CD4-positive, alpha-beta T cell (primary cell): ENCODE data around the gene MUC6. TPM values are rescaled to one million over a fixed set of nuclear protein-coding genes. Genes with fewer than 3 reads are reported as not detected.

Experiments used
- ATAC-seq: fragments of 200-7000 bp; cut with Tn5 transposase; one replicate; pipeline ENCODE4 v1.10.0; 2022; ENCODE audit warnings: mild to moderate bottlenecking; ENCODE audit not compliant: poor library complexity
- CTCF ChIA-PET: fragments of 350-600 bp; sonication (Branson Sonifier 250); formaldehyde crosslinking; loops from one replicate; lab custom pipeline; 2021; ENCODE audit warnings: antibody characterized with exemption, inconsistent platforms; lab: Charles Lee
- POLR2A ChIA-PET: fragments of 350-600 bp; sonication (Branson Sonifier 250); formaldehyde crosslinking; loops from one replicate; lab custom pipeline; 2021; ENCODE audit warnings: antibody characterized with exemption, inconsistent platforms; lab: Charles Lee
- DNase-seq, 14 experiments: peaks; one replicate each; pipeline ENCODE4 v3.0.0-alpha.2; 2013 to 2020; ENCODE audit warnings: mixed read lengths in 2 of 14
- H3K27ac ChIP-seq, 2 donors: one replicate each; pipeline versions ENCODE4 v1.5.1 to v1.7.0; 2013; ENCODE audit warnings: low read length in 2 of 2, low read depth in 1 of 2, mild to moderate bottlenecking in 1 of 2
- H3K27me3 ChIP-seq, 2 experiments: 1 replicate in 1 of 2; 2 replicates in 1 of 2; pipeline versions ENCODE4 v1.6.1 to v1.7.0; 2013; ENCODE audit warnings: low read length in 2 of 2, control low read depth in 1 of 2, mild to moderate bottlenecking in 1 of 2, moderate library complexity in 1 of 2; ENCODE audit not compliant: insufficient read depth in 2 of 2, control insufficient read depth in 1 of 2
- H3K36me3 ChIP-seq: one replicate; pipeline ENCODE4 v1.6.1; 2013; ENCODE audit warnings: low read length, control low read depth; ENCODE audit not compliant: insufficient read depth
- H3K4me1 ChIP-seq: one replicate; pipeline ENCODE4 v1.6.1; 2013; ENCODE audit warnings: low read length, control low read depth; ENCODE audit not compliant: insufficient read depth
- H3K4me3 ChIP-seq: one replicate; pipeline ENCODE4 v1.5.1; 2013; ENCODE audit warnings: mild to moderate bottlenecking, low read length, moderate library complexity
- H3K9me3 ChIP-seq, 2 experiments: 1 replicate in 1 of 2; 2 replicates in 1 of 2; pipeline versions ENCODE4 v1.6.1 to v1.7.0; 2013; ENCODE audit warnings: low read length in 2 of 2, mild to moderate bottlenecking in 2 of 2, control low read depth in 1 of 2, moderate library complexity in 1 of 2; ENCODE audit not compliant: control insufficient read depth in 1 of 2, insufficient read depth in 1 of 2
- H3K27ac Mint-ChIP-seq: one replicate; pipeline ENCODE4 v1.8.0; 2020; ENCODE audit warnings: mixed read lengths
- H3K27me3 Mint-ChIP-seq: one replicate; pipeline ENCODE4 v1.8.0; 2021; ENCODE audit warnings: mixed read lengths
- H3K36me3 Mint-ChIP-seq: one replicate; pipeline ENCODE4 v1.8.0; 2021; ENCODE audit warnings: low read depth, mixed read lengths
- H3K4me1 Mint-ChIP-seq: one replicate; pipeline ENCODE4 v1.8.0; 2021; ENCODE audit warnings: low read depth, mixed read lengths
- H3K4me3 Mint-ChIP-seq: one replicate; pipeline ENCODE4 v1.8.0; 2020; ENCODE audit warnings: mild to moderate bottlenecking, mixed read lengths
- H3K9me3 Mint-ChIP-seq: one replicate; pipeline ENCODE4 v1.8.0; 2020; ENCODE audit warnings: mixed read lengths
- CTCF ChIP-seq: fragments of 200-600 bp; IDR thresholded peaks from one replicate; pipeline ENCODE4 v1.8.0; 2022; ENCODE audit warnings: antibody characterized with exemption, mild to moderate bottlenecking
- intact Hi-C, 2 experiments: fragments of 100-400 bp; cut with DNase I in 1 of 2; cut with micrococcal nuclease in 1 of 2; formaldehyde crosslinking; loops; one replicate each; pipeline versions ENCODE4 v1.15.1 to v1.9.0; 2023 to 2025; cut with DNase I, micrococcal nuclease
- total RNA-seq, 174 experiments: library from RNA in 2 of 174; stranded (reverse) in 2 of 174; gene quantifications; one replicate each; pipeline ENCODE4 v1.2.3 and lab custom pipeline; 2021 to 2026

Gene MUC6
- total RNA-seq, 2 experiments from 2014 or later, result not detected

GRCh38 chr11:1053121-1053901 lies 16.8 kb upstream of the MUC6 start:
- H3K9me3 ChIP-seq, result no peaks in the 10 kb centered on the region
- Mint-ChIP-seq H3K4me1 (no peaks in the 10 kb centered on the region), H3K27ac (no peak overlapping the region), H3K9me3 (no peaks in the 10 kb centered on the region), H3K4me3 (no peak overlapping the region), H3K27me3 (peaks cover 4% of the 10 kb centered on the region), H3K36me3 (no peaks in the 10 kb centered on the region)
- no peak for TF ChIP-seq CTCF
- ATAC-seq (no peak), DNase-seq (no peak)
- peaks cover 10% of the 10 kb centered on the region for H3K4me1 ChIP-seq
- no peak overlapping the region for H3K4me3 ChIP-seq
- peaks cover 5 to 14% of the 10 kb centered on the region in 2 experiments for H3K27me3 ChIP-seq
- ChIA-PET POLR2A (no interaction called here), CTCF (no interaction called here)
- no peaks in the 10 kb centered on the region for H3K36me3 ChIP-seq
- no peak overlapping the region for H3K27ac ChIP-seq
- intact Hi-C loops, result no loop called here

GRCh38 chr11:1052133-1053011 lies 15.9 kb upstream of the MUC6 start:
- Histone ChIP-seq H3K36me3 (no peaks in the 10 kb centered on the region), H3K27me3 (peaks cover 5 to 11% of the 10 kb centered on the region in 2 experiments), H3K27ac (no peak overlapping the region), H3K9me3 (no peaks in the 10 kb centered on the region), H3K4me1 (peaks cover 10% of the 10 kb centered on the region), H3K4me3 (no peak overlapping the region)
- ChIA-PET CTCF (interaction anchor here (1.6 kb wide), 1 partner anchor 204 kb away, joined by 11 read pairs; no protein-coding TSS in a partner anchor), POLR2A (no interaction called here)
- Mint-ChIP-seq H3K4me3 (no peak overlapping the region), H3K27ac (no peak overlapping the region), H3K4me1 (no peaks in the 10 kb centered on the region), H3K36me3 (no peaks in the 10 kb centered on the region), H3K9me3 (no peaks in the 10 kb centered on the region), H3K27me3 (no peaks in the 10 kb centered on the region)
- ATAC-seq (no peak), DNase-seq (peak in 1 of 14 experiments; percentile 31)
- no peak for TF ChIP-seq CTCF
- intact Hi-C loops, result no loop called here

GRCh38 chr11:1051356-1052132 lies 15.0 kb upstream of the MUC6 start:
- peaks cover 5 to 11% of the 10 kb centered on the region in 2 experiments for H3K27me3 ChIP-seq
- ChIA-PET CTCF (interaction anchor here (1.6 kb wide), 1 partner anchor 203 kb away, joined by 11 read pairs; no protein-coding TSS in a partner anchor), POLR2A (no interaction called here)
- intact Hi-C loops, result loop anchor here in 1 of 2 experiments (1.0 kb wide), 1 partner anchor 203 kb away; no protein-coding TSS in a partner anchor
- H3K9me3 ChIP-seq, result no peaks in the 10 kb centered on the region
- Mint-ChIP-seq H3K4me1 (no peaks in the 10 kb centered on the region), H3K27ac (no peak overlapping the region), H3K9me3 (no peaks in the 10 kb centered on the region), H3K27me3 (peaks cover 5% of the 10 kb centered on the region), H3K4me3 (no peak overlapping the region), H3K36me3 (no peaks in the 10 kb centered on the region)
- peaks cover 10% of the 10 kb centered on the region for H3K4me1 ChIP-seq
- H3K4me3 ChIP-seq, result no peak overlapping the region
- no peak for TF ChIP-seq CTCF
- DNase-seq, result no peak
- H3K36me3 ChIP-seq, result no peaks in the 10 kb centered on the region
- H3K27ac ChIP-seq, result no peak overlapping the region
- no peak for ATAC-seq
